ENCODE measurements around the gene NFAM1.

Gene NFAM1

GRCh38 chr22:42440728-42441127 is 8.5 kb upstream of the NFAM1 start:
- peaks cover 22 to 36% of the 10 kb centered on the region in 2 donors for H3K4me1 ChIP-seq (ENCODE audit: control insufficient read depth in 1 of 2, insufficient read depth in 2 of 2, low read length in 2 of 2)
- no peaks in the 10 kb centered on the region for H3K27me3 ChIP-seq (ENCODE audit: control insufficient read depth in 1 of 2, insufficient read depth in 2 of 2, low read length in 2 of 2)
- H3K9me3 ChIP-seq (ENCODE audit: control insufficient read depth in 1 of 2, low read length in 2 of 2): no peaks in the 10 kb centered on the region
- H3K27ac ChIP-seq (ENCODE audit: low read depth, low read length): no peak overlapping the region
- H3K9ac ChIP-seq (ENCODE audit: low read depth in 1 of 2, low read length in 2 of 2): no peak overlapping the region
- no peaks in the 10 kb centered on the region for H3K36me3 ChIP-seq (ENCODE audit: control insufficient read depth in 1 of 2, insufficient read depth in 2 of 2, low read length in 2 of 2)
- no peak overlapping the region for H3K4me3 ChIP-seq (ENCODE audit: low read depth in 1 of 2, low read length in 2 of 2)

- Histone ChIP-seq H3K9me3 (ENCODE audit: control insufficient read depth in 1 of 2, low read length in 2 of 2) (no peaks in the 10 kb centered on the region), H3K9ac (ENCODE audit: low read depth in 1 of 2, low read length in 2 of 2) (no peak overlapping the region), H3K4me1 (ENCODE audit: control insufficient read depth in 1 of 2, insufficient read depth in 2 of 2, low read length in 2 of 2) (peaks cover 21 to 34% of the 10 kb centered on the region in 2 donors), H3K27me3 (ENCODE audit: control insufficient read depth in 1 of 2, insufficient read depth in 2 of 2, low read length in 2 of 2) (no peaks in the 10 kb centered on the region), H3K27ac (ENCODE audit: low read depth, low read length) (peak overlapping the region; percentile 26), H3K4me3 (ENCODE audit: low read depth in 1 of 2, low read length in 2 of 2) (peak overlapping the region in 1 of 2 donors; percentile 8), H3K36me3 (ENCODE audit: control insufficient read depth in 1 of 2, insufficient read depth in 2 of 2, low read length in 2 of 2) (no peaks in the 10 kb centered on the region)
These were observed 7.8 kb upstream of the NFAM1 start for GRCh38 chr22:42439821-42440674.

- Histone ChIP-seq H3K36me3 (ENCODE audit: control insufficient read depth in 1 of 2, insufficient read depth in 2 of 2, low read length in 2 of 2) (no peaks in the 10 kb centered on the region), H3K27me3 (ENCODE audit: control insufficient read depth in 1 of 2, insufficient read depth in 2 of 2, low read length in 2 of 2) (no peaks in the 10 kb centered on the region), H3K9me3 (ENCODE audit: control insufficient read depth in 1 of 2, low read length in 2 of 2) (no peaks in the 10 kb centered on the region), H3K27ac (ENCODE audit: low read depth, low read length) (no peak overlapping the region), H3K9ac (ENCODE audit: low read depth in 1 of 2, low read length in 2 of 2) (no peak overlapping the region), H3K4me3 (ENCODE audit: low read depth in 1 of 2, low read length in 2 of 2) (no peak overlapping the region), H3K4me1 (ENCODE audit: control insufficient read depth in 1 of 2, insufficient read depth in 2 of 2, low read length in 2 of 2) (peaks cover 12 to 25% of the 10 kb centered on the region in 2 donors)
These were observed 6.9 kb upstream of the NFAM1 start for GRCh38 chr22:42439021-42439567.

GRCh38 chr22:42438293-42438650 is 6.1 kb upstream of the NFAM1 start:
- no peak overlapping the region for H3K27ac ChIP-seq (ENCODE audit: low read depth, low read length)
- H3K4me3 ChIP-seq (ENCODE audit: low read depth in 1 of 2, low read length in 2 of 2): peak overlapping the region; percentile 82 to 83
- peaks cover 12 to 18% of the 10 kb centered on the region in 2 donors for H3K4me1 ChIP-seq (ENCODE audit: control insufficient read depth in 1 of 2, insufficient read depth in 2 of 2, low read length in 2 of 2)

GRCh38 chr22:42437488-42438292 is 5.5 kb upstream of the NFAM1 start:
- Histone ChIP-seq H3K9me3 (ENCODE audit: control insufficient read depth in 1 of 2, low read length in 2 of 2) (no peaks in the 10 kb centered on the region), H3K27me3 (ENCODE audit: control insufficient read depth in 1 of 2, insufficient read depth in 2 of 2, low read length in 2 of 2) (no peaks in the 10 kb centered on the region), H3K27ac (ENCODE audit: low read depth, low read length) (peak overlapping the region; percentile 37), H3K4me3 (ENCODE audit: low read depth in 1 of 2, low read length in 2 of 2) (peak overlapping the region; percentile 82 to 83), H3K4me1 (ENCODE audit: control insufficient read depth in 1 of 2, insufficient read depth in 2 of 2, low read length in 2 of 2) (peaks cover 12 to 21% of the 10 kb centered on the region in 2 donors), H3K9ac (ENCODE audit: low read depth in 1 of 2, low read length in 2 of 2) (peak overlapping the region; percentile 54 to 82), H3K36me3 (ENCODE audit: control insufficient read depth in 1 of 2, insufficient read depth in 2 of 2, low read length in 2 of 2) (no peaks in the 10 kb centered on the region)

More at GRCh38 chr22:42438293-42438650, 6.1 kb upstream of the NFAM1 start:
- Histone ChIP-seq H3K9ac (ENCODE audit: low read depth in 1 of 2, low read length in 2 of 2) (peak overlapping the region; percentile 54 to 82), H3K27me3 (ENCODE audit: control insufficient read depth in 1 of 2, insufficient read depth in 2 of 2, low read length in 2 of 2) (no peaks in the 10 kb centered on the region), H3K9me3 (ENCODE audit: control insufficient read depth in 1 of 2, low read length in 2 of 2) (no peaks in the 10 kb centered on the region), H3K36me3 (ENCODE audit: control insufficient read depth in 1 of 2, insufficient read depth in 2 of 2, low read length in 2 of 2) (no peaks in the 10 kb centered on the region)

- peaks cover 12 to 21% of the 10 kb centered on the region in 2 donors for H3K4me1 ChIP-seq (ENCODE audit: control insufficient read depth in 1 of 2, insufficient read depth in 2 of 2, low read length in 2 of 2)
- H3K36me3 ChIP-seq (ENCODE audit: control insufficient read depth in 1 of 2, insufficient read depth in 2 of 2, low read length in 2 of 2): no peaks in the 10 kb centered on the region
- no peaks in the 10 kb centered on the region for H3K9me3 ChIP-seq (ENCODE audit: control insufficient read depth in 1 of 2, low read length in 2 of 2)
- H3K4me3 ChIP-seq (ENCODE audit: low read depth in 1 of 2, low read length in 2 of 2): no peak overlapping the region
- H3K9ac ChIP-seq (ENCODE audit: low read depth in 1 of 2, low read length in 2 of 2): no peak overlapping the region
- no peak overlapping the region for H3K27ac ChIP-seq (ENCODE audit: low read depth, low read length)
- H3K27me3 ChIP-seq (ENCODE audit: control insufficient read depth in 1 of 2, insufficient read depth in 2 of 2, low read length in 2 of 2): no peaks in the 10 kb centered on the region
These were observed 4.2 kb upstream of the NFAM1 start for GRCh38 chr22:42436404-42436803.

- Histone ChIP-seq H3K27ac (ENCODE audit: low read depth, low read length) (no peak overlapping the region), H3K4me3 (ENCODE audit: low read depth in 1 of 2, low read length in 2 of 2) (no peak overlapping the region), H3K27me3 (ENCODE audit: control insufficient read depth in 1 of 2, insufficient read depth in 2 of 2, low read length in 2 of 2) (no peaks in the 10 kb centered on the region), H3K9me3 (ENCODE audit: control insufficient read depth in 1 of 2, low read length in 2 of 2) (no peaks in the 10 kb centered on the region), H3K36me3 (ENCODE audit: control insufficient read depth in 1 of 2, insufficient read depth in 2 of 2, low read length in 2 of 2) (no peaks in the 10 kb centered on the region), H3K4me1 (ENCODE audit: control insufficient read depth in 1 of 2, insufficient read depth in 2 of 2, low read length in 2 of 2) (peaks cover 6 to 17% of the 10 kb centered on the region in 2 donors), H3K9ac (ENCODE audit: low read depth in 1 of 2, low read length in 2 of 2) (no peak overlapping the region)
These were observed 2.7 kb upstream of the NFAM1 start for GRCh38 chr22:42434748-42435425.

- no peak overlapping the region for H3K9ac ChIP-seq (ENCODE audit: low read depth in 1 of 2, low read length in 2 of 2)
- H3K9me3 ChIP-seq (ENCODE audit: control insufficient read depth in 1 of 2, low read length in 2 of 2): no peaks in the 10 kb centered on the region
- H3K27ac ChIP-seq (ENCODE audit: low read depth, low read length): no peak overlapping the region
- H3K4me3 ChIP-seq (ENCODE audit: low read depth in 1 of 2, low read length in 2 of 2): no peak overlapping the region
- H3K4me1 ChIP-seq (ENCODE audit: control insufficient read depth in 1 of 2, insufficient read depth in 2 of 2, low read length in 2 of 2): peaks cover 3 to 10% of the 10 kb centered on the region in 2 donors
- H3K36me3 ChIP-seq (ENCODE audit: control insufficient read depth in 1 of 2, insufficient read depth in 2 of 2, low read length in 2 of 2): no peaks in the 10 kb centered on the region
- no peaks in the 10 kb centered on the region for H3K27me3 ChIP-seq (ENCODE audit: control insufficient read depth in 1 of 2, insufficient read depth in 2 of 2, low read length in 2 of 2)
These were observed 1.8 kb upstream of the NFAM1 start for GRCh38 chr22:42433754-42434682.

GRCh38 chr22:42432818-42433217 is 615 bp upstream of the NFAM1 start:
- no peak overlapping the region for H3K4me3 ChIP-seq (ENCODE audit: low read depth in 1 of 2, low read length in 2 of 2)
- H3K4me1 ChIP-seq (ENCODE audit: control insufficient read depth in 1 of 2, insufficient read depth in 2 of 2, low read length in 2 of 2): peaks cover 0 to 7% of the 10 kb centered on the region in 2 donors
- H3K27ac ChIP-seq (ENCODE audit: low read depth, low read length): no peak overlapping the region
- H3K36me3 ChIP-seq (ENCODE audit: control insufficient read depth in 1 of 2, insufficient read depth in 2 of 2, low read length in 2 of 2): no peaks in the 10 kb centered on the region
- H3K9ac ChIP-seq (ENCODE audit: low read depth in 1 of 2, low read length in 2 of 2): no peak overlapping the region
- no peaks in the 10 kb centered on the region for H3K9me3 ChIP-seq (ENCODE audit: control insufficient read depth in 1 of 2, low read length in 2 of 2)
- no peaks in the 10 kb centered on the region for H3K27me3 ChIP-seq (ENCODE audit: control insufficient read depth in 1 of 2, insufficient read depth in 2 of 2, low read length in 2 of 2)
